Measurements from ENCODE around the gene GDF9.

Gene GDF9

DNA sequence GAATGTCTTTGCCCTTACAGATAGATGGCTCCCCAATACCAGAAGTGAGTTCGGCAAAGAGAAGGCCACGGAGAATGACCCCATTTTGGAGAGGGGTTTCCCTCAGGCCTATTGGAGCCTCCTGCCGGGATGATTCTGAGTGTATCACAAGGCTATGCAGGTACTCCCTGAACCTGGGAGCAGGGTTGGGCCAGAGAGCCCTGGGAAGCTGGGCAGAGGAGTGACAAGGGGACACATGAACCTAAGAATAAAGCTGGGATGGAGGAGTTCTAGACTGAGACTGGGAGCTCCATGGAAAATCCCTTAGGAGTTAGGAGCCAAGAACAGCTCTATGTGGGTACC, 7.6 kb upstream of the GDF9 start:
- H3K27ac ChIP-seq: no peak overlapping the region
- no peak for DNase-seq (ENCODE audit: low spot score)
- H3K4me3 ChIP-seq: no peak overlapping the region
- TF ChIP-seq, protein P1, sequence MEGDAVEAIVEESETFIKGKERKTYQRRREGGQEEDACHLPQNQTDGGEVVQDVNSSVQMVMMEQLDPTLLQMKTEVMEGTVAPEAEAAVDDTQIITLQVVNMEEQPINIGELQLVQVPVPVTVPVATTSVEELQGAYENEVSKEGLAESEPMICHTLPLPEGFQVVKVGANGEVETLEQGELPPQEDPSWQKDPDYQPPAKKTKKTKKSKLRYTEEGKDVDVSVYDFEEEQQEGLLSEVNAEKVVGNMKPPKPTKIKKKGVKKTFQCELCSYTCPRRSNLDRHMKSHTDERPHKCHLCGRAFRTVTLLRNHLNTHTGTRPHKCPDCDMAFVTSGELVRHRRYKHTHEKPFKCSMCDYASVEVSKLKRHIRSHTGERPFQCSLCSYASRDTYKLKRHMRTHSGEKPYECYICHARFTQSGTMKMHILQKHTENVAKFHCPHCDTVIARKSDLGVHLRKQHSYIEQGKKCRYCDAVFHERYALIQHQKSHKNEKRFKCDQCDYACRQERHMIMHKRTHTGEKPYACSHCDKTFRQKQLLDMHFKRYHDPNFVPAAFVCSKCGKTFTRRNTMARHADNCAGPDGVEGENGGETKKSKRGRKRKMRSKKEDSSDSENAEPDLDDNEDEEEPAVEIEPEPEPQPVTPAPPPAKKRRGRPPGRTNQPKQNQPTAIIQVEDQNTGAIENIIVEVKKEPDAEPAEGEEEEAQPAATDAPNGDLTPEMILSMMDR (IDR thresholded peaks at IDR 0.05): no peak

DNA sequence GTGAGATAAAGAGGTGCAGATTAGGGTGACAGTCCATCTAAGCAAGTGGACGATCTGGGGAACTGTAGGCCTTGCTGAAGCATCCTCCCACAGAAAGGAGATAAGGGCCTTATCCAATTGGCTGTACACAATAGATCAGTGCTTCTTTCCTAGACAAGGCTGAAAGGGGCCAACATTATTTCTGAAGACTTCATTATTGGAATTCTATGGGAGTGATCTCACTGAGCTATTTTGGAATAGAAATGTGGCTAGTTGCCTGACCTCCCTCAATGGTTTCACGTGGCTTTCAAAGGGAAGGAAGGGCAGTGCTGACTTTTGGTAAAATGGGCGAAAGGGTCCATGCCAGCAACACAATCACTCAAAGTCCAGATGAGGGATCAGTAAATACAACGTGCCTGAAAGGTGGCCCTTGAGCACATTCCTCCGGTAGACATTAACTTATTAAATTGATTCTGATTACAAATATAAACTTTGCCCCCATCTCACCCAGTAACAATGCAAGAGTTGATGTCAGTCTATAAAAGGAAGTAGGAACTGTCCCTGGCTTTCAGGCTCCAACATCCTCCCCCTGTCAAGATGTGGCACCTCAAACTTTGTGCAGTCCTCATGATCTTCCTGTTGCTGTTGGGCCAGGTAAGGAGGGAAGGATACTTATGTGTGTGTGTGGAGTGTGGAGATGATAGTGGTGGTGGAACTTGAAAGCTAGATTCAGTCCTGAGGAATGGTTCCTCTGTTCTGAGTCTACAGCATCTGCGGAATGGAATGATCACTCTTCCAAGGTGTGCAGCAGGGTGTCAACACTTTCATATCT, 7.1 kb upstream of the GDF9 start, which contains the start of gene LEAP2:
TSS of gene LEAP2 (plus strand) at position 550 of the 811 bp plus-strand sequence. CDS start at position 577, 27 bp downstream.
- no peak for DNase-seq (ENCODE audit: low spot score)
- TF ChIP-seq, protein P1 (IDR thresholded peaks at IDR 0.05): no peak
- H3K27ac ChIP-seq: no peak within 1 kb of the TSS
- no peak within 1 kb of the TSS for H3K4me3 ChIP-seq

DNA sequence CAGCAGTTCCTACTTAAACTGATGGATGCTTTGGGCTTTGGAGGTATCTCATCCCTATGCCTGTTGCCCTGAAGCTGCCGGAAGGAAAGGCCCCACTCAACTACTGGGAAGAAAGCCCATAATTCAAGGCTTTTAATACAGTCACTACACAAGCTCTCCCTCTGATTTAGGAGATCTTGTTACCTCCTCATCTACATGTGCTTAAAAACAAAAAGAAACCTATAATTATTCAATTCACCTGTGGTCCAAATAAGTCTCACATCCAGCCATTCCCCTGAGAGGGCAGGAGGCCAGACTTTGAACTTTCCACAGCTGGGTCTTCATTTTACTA, 6.5 kb upstream of the GDF9 start:
- Histone ChIP-seq H3K4me3 (no peak overlapping the region), H3K27ac (no peak overlapping the region)
- TF ChIP-seq, protein P1 (IDR thresholded peaks at IDR 0.05): no peak
- DNase-seq (ENCODE audit: low spot score): no peak

DNA sequence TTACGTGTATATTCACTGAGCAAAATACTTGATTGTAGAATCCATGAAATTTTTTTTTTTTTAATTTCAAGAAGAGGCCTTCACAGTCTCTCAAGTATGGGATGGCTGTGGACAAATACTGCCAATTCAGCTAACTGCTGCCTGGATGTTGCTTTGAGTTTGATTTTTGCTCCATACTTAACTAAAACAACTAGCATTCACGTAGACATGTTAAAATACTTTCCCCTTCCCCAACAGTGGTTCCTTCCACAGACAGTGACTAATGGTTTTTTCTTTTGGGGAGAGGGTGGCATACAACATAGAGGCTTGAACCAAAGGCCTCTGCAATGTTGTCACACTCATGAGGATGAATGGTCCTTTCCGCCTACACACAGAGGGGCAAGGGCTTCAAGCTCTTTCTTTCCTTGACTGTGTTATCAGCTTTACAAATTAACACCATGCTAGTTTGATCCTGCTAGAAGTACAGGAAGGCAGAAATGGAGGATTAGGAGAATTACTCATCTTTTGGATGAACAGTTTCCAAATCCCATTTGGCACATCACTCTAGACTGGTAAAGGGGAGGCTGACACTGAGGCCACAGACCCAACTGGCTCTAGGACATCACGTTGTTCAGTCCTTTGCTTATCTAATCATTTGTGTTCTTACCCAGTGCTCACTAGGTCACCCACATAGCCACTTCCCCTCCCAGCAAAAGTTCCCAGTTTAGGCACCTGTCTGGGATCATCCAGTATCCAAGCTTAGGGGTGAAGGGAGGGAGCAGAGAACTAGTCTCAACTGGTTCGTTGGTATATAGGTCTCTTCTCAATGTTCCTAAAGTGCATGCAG, 5.4 kb upstream of the GDF9 start:
- no peak for DNase-seq (ENCODE audit: low spot score)
- H3K27ac ChIP-seq: no peak overlapping the region

DNA sequence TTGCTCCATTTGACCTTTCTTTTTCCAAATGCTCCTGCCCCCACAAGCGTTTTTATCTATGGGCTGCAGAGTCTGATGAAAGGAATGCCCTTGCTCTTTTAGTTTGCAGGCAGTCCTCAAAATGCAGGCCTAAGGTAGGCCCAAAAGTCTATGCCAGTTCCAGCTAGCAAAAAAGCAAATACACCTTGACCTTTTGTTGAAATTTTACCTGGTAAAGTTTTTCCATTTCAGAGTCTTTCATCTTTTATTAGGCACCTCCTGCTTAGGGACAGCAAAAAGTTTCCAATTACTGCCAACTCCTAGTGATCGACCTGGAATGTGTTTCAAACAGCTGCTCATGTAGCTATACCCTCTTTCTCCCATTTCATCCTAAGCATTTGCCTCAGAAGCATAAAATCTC, 4.5 kb upstream of the GDF9 start:
- no peak for DNase-seq (ENCODE audit: low spot score)
- H3K27ac ChIP-seq: no peak overlapping the region
- no peak overlapping the region for H3K4me3 ChIP-seq
- TF ChIP-seq, protein P1 (IDR thresholded peaks at IDR 0.05): no peak

More for the DNA sequence above, 5.4 kb upstream of the GDF9 start:
- H3K4me3 ChIP-seq: no peak overlapping the region
- TF ChIP-seq, protein P1 (IDR thresholded peaks at IDR 0.05): no peak

DNA sequence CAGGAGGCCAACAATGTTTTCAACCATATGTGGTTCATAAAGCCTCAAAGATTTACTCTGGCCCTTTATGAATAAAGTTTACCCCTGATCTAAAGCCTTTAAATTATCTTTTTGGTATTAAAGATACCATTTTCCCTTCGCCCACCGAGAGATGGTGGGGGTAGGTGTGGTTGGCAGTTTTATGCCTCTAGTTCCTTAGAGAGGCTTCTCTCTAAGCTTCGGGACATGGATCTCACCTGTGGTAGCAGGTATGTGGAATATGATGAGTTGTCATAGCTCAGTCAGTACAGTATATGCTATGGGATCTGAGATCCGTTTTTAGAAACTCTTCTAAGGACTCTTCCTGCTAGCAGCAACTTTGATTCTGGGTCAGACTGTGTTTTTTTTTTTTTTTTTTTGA, 2.5 kb upstream of the GDF9 start:
- TF ChIP-seq, protein P1 (IDR thresholded peaks at IDR 0.05): no peak
- Histone ChIP-seq H3K27ac (no peak overlapping the region), H3K4me3 (no peak overlapping the region)
- DNase-seq (ENCODE audit: low spot score): no peak
